Tibial artery (tissue), 4 donors: ENCODE measurements around the gene KRT24.

ENCODE experiments used
- DNase-seq, 2 donors: peaks; one replicate each; pipeline ENCODE4 v3.0.0-alpha.2; 2019
- H3K27ac ChIP-seq, 2 donors: fragments of 200-600 bp; sonication (generic) in 1 of 2; 1 replicate in 1 of 2; 2 replicates in 1 of 2; pipeline ENCODE4 v1.5.1; 2018 to 2019; ENCODE audit warnings: mild to moderate bottlenecking in 1 of 2
- H3K27me3 ChIP-seq, 2 donors: fragments of 200-600 bp; sonication (generic) in 1 of 2; one replicate each; pipeline versions ENCODE4 v1.5.1 to v1.6.0; 2016 to 2019
- H3K36me3 ChIP-seq, 3 donors: fragments of 200-600 bp; sonication (generic) in 2 of 3; one replicate each; pipeline ENCODE4 v1.5.1; 2016 to 2019; ENCODE audit warnings: mild to moderate bottlenecking in 2 of 3
- H3K4me1 ChIP-seq, 4 donors: fragments of 200-600 bp; sonication (generic) in 2 of 4; 1 replicate in 3 of 4; 2 replicates in 1 of 4; pipeline ENCODE4 v1.5.1; 2016 to 2019
- H3K4me3 ChIP-seq, 2 donors: fragments of 200-600 bp; sonication (generic) in 1 of 2; 1 replicate in 1 of 2; 2 replicates in 1 of 2; pipeline ENCODE4 v1.5.1; 2018 to 2019; ENCODE audit warnings: mild to moderate bottlenecking in 2 of 2
- H3K9me3 ChIP-seq, 3 donors: fragments of 200-600 bp; sonication (generic) in 1 of 3; one replicate each; pipeline ENCODE4 v1.5.1; 2016 to 2019
- CTCF ChIP-seq, 2 experiments: fragments of 200-600 bp in 1 of 2; fragments of 450-650 bp in 1 of 2; IDR thresholded peaks; one replicate each; pipeline ENCODE4 v1.5.1; 2017 to 2019; ENCODE audit warnings: antibody characterized with exemption in 2 of 2, mild to moderate bottlenecking in 1 of 2, moderate library complexity in 1 of 2
- intact Hi-C: fragments of 100-400 bp; cut with DNase I; formaldehyde crosslinking; loops from one replicate; pipeline ENCODE4 v1.15.0; 2023; ENCODE audit warnings: low total_unique reads

KRT24 gene

GRCh38 chr17:40651939-40652338, 51.6 kb downstream of the KRT24 start:
- Histone ChIP-seq H3K36me3 (no peaks in the 10 kb centered on the region), H3K9me3 (no peaks in the 10 kb centered on the region), H3K27ac (no peak overlapping the region), H3K4me3 (no peak overlapping the region), H3K4me1 (peaks cover 0 to 12% (median 8%) of the 10 kb centered on the region in 4 donors), H3K27me3 (no peaks in the 10 kb centered on the region)
- intact Hi-C loops, result no loop called here
- no peak for TF ChIP-seq CTCF (IDR thresholded peaks at IDR 0.05)
- DNase-seq, result no peak

GRCh38 chr17:40648384-40648968, 55.1 kb downstream of the KRT24 start:
- no peaks in the 10 kb centered on the region for H3K27me3 ChIP-seq
- TF ChIP-seq CTCF (IDR thresholded peaks at IDR 0.05), result no peak
- intact Hi-C loops, result no loop called here
- peak; percentile 28 to 67 for DNase-seq
- H3K36me3 ChIP-seq, result peaks cover 0 to 17% (median 0%) of the 10 kb centered on the region in 3 donors
- peaks cover 0 to 31% (median 24%) of the 10 kb centered on the region in 4 donors for H3K4me1 ChIP-seq
- no peaks in the 10 kb centered on the region for H3K9me3 ChIP-seq
- H3K4me3 ChIP-seq, result peak overlapping the region; percentile 77
- H3K27ac ChIP-seq, result peak overlapping the region; percentile 93 to 98
